Sigmoid colon (tissue), 3 donors: ENCODE results near the gene SEC62.

ENCODE experiments used
- POLR2A ChIP-seq, 2 donors: fragments of 450-650 bp; IDR thresholded peaks; one replicate each; pipeline ENCODE4 v1.6.1; 2016; ENCODE audit warnings: antibody characterized with exemption in 2 of 2, mild to moderate bottlenecking in 2 of 2, moderate library complexity in 2 of 2
- TF ChIP-seq, protein P1 (sequence below), 4 experiments: fragments of 450-650 bp in 3 of 4; fragments of 200-600 bp in 1 of 4; IDR thresholded peaks; one replicate each; pipeline ENCODE4 v1.5.1; 2016 to 2019; ENCODE audit warnings: antibody characterized with exemption in 4 of 4, mild to moderate bottlenecking in 3 of 4, moderate library complexity in 2 of 4

DNA sequence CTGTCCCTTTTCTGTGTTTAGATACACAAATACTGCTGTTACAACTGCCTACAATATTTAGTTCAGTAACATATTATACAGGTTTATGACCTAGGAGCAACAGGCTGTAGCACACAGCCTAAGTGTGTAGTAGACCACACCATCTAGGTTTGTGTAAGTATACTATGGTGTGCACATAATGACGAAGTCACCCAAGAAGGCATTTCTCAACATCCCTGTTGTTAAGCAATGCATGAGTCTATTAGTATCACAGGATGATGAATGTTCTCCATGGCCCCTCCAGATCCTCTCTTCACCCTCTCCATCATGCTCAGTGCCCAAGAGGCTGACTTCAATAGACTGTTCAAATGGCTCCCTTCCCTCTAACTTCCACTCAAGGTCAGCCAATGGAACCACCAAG is 14.6 kb upstream of the SEC62 start:
- TF ChIP-seq, protein P1, sequence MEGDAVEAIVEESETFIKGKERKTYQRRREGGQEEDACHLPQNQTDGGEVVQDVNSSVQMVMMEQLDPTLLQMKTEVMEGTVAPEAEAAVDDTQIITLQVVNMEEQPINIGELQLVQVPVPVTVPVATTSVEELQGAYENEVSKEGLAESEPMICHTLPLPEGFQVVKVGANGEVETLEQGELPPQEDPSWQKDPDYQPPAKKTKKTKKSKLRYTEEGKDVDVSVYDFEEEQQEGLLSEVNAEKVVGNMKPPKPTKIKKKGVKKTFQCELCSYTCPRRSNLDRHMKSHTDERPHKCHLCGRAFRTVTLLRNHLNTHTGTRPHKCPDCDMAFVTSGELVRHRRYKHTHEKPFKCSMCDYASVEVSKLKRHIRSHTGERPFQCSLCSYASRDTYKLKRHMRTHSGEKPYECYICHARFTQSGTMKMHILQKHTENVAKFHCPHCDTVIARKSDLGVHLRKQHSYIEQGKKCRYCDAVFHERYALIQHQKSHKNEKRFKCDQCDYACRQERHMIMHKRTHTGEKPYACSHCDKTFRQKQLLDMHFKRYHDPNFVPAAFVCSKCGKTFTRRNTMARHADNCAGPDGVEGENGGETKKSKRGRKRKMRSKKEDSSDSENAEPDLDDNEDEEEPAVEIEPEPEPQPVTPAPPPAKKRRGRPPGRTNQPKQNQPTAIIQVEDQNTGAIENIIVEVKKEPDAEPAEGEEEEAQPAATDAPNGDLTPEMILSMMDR (IDR thresholded peaks at IDR 0.05) = no peak
- TF ChIP-seq POLR2A (IDR thresholded peaks at IDR 0.05) = no peak
